Measurements from ENCODE around the gene TULP4. TPM values are rescaled to one million over a fixed set of nuclear protein-coding genes. Genes with fewer than 3 reads are reported as not detected.

TULP4 gene
- total RNA-seq, 1 donor from 2014 or later: 100 TPM

- TF ChIP-seq CTCF (IDR thresholded peaks at IDR 0.05): no peak
- DNase-seq (ENCODE audit: extremely low spot score, unreplicated experiment): no peak
- Mint-ChIP-seq H3K9me3 (ENCODE audit: unreplicated experiment) (no peaks in the 10 kb centered on the region), H3K27me3 (ENCODE audit: unreplicated experiment) (no peaks in the 10 kb centered on the region), H3K4me3 (ENCODE audit: unreplicated experiment) (no peak overlapping the region), H3K27ac (ENCODE audit: unreplicated experiment) (no peak overlapping the region), H3K36me3 (ENCODE audit: unreplicated experiment) (peaks cover 16% of the 10 kb centered on the region), H3K4me1 (ENCODE audit: unreplicated experiment) (no peaks in the 10 kb centered on the region)
Measured at GRCh38 chr6:158448856-158449255, 136.6 kb downstream of the TULP4 start.

- Mint-ChIP-seq H3K36me3 (ENCODE audit: unreplicated experiment) (peaks cover 30% of the 10 kb centered on the region), H3K27ac (ENCODE audit: unreplicated experiment) (no peak overlapping the region), H3K27me3 (ENCODE audit: unreplicated experiment) (no peaks in the 10 kb centered on the region), H3K4me1 (ENCODE audit: unreplicated experiment) (no peaks in the 10 kb centered on the region), H3K9me3 (ENCODE audit: unreplicated experiment) (no peaks in the 10 kb centered on the region), H3K4me3 (ENCODE audit: unreplicated experiment) (no peak overlapping the region)
- TF ChIP-seq CTCF (IDR thresholded peaks at IDR 0.05): no peak
- DNase-seq (ENCODE audit: extremely low spot score, unreplicated experiment): no peak
Measured at GRCh38 chr6:158452191-158452590, 139.9 kb downstream of the TULP4 start.

GRCh38 chr6:158457131-158457530 lies 144.9 kb downstream of the TULP4 start:
- no peak for DNase-seq (ENCODE audit: extremely low spot score, unreplicated experiment)
- TF ChIP-seq CTCF (IDR thresholded peaks at IDR 0.05): no peak
- Mint-ChIP-seq H3K27ac (ENCODE audit: unreplicated experiment) (no peak overlapping the region), H3K4me1 (ENCODE audit: unreplicated experiment) (peaks cover 17% of the 10 kb centered on the region), H3K4me3 (ENCODE audit: unreplicated experiment) (no peak overlapping the region), H3K27me3 (ENCODE audit: unreplicated experiment) (no peaks in the 10 kb centered on the region), H3K36me3 (ENCODE audit: unreplicated experiment) (peaks cover 47% of the 10 kb centered on the region), H3K9me3 (ENCODE audit: unreplicated experiment) (no peaks in the 10 kb centered on the region)

GRCh38 chr6:158457616-158458278 lies 145.5 kb downstream of the TULP4 start:
- Mint-ChIP-seq H3K27ac (ENCODE audit: unreplicated experiment) (no peak overlapping the region), H3K4me1 (ENCODE audit: unreplicated experiment) (peaks cover 17% of the 10 kb centered on the region), H3K9me3 (ENCODE audit: unreplicated experiment) (no peaks in the 10 kb centered on the region), H3K4me3 (ENCODE audit: unreplicated experiment) (no peak overlapping the region), H3K36me3 (ENCODE audit: unreplicated experiment) (peaks cover 41% of the 10 kb centered on the region), H3K27me3 (ENCODE audit: unreplicated experiment) (no peaks in the 10 kb centered on the region)
- TF ChIP-seq CTCF (IDR thresholded peaks at IDR 0.05): no peak
- DNase-seq (ENCODE audit: extremely low spot score, unreplicated experiment): no peak

- Mint-ChIP-seq H3K27ac (ENCODE audit: unreplicated experiment) (peak overlapping the region; percentile 64), H3K4me1 (ENCODE audit: unreplicated experiment) (peaks cover 17% of the 10 kb centered on the region), H3K36me3 (ENCODE audit: unreplicated experiment) (peaks cover 48% of the 10 kb centered on the region), H3K4me3 (ENCODE audit: unreplicated experiment) (no peak overlapping the region), H3K9me3 (ENCODE audit: unreplicated experiment) (no peaks in the 10 kb centered on the region), H3K27me3 (ENCODE audit: unreplicated experiment) (no peaks in the 10 kb centered on the region)
- DNase-seq (ENCODE audit: extremely low spot score, unreplicated experiment): no peak
- TF ChIP-seq CTCF (IDR thresholded peaks at IDR 0.05): no peak
Measured at GRCh38 chr6:158459726-158460125, 147.5 kb downstream of the TULP4 start.

All from osteocyte (in vitro differentiated cells).